H9 (cell line): ENCODE measurements around the gene MYMK. TPM values are rescaled to one million over a fixed set of nuclear protein-coding genes. Genes with fewer than 3 reads are reported as not detected.

ENCODE experiments used
- DNase-seq: peaks from one replicate; pipeline ENCODE4 v3.0.0-alpha.2; 2017
- H2AFZ ChIP-seq: one replicate; pipeline ENCODE4 v1.6.1; 2013; ENCODE audit warnings: mild to moderate bottlenecking, low read length, control low read depth, moderate library complexity
- H2AK5ac ChIP-seq: 2 replicates; pipeline ENCODE4 v1.6.1; 2013; ENCODE audit warnings: low read length, control low read depth, mixed read lengths; ENCODE audit not compliant: insufficient read length
- H2BK120ac ChIP-seq: one replicate; pipeline ENCODE4 v1.6.1; 2013; ENCODE audit warnings: low read depth, mild to moderate bottlenecking, low read length, control low read depth, inconsistent platforms; ENCODE audit not compliant: poor library complexity, severe bottlenecking
- H2BK12ac ChIP-seq: 2 replicates; pipeline ENCODE4 v1.6.1; 2013; ENCODE audit warnings: low read length, control low read depth, mixed read lengths, low read depth; ENCODE audit not compliant: insufficient read length
- H2BK15ac ChIP-seq: 2 replicates; pipeline ENCODE4 v1.6.1; 2013; ENCODE audit warnings: low read depth, low read length, control low read depth
- H2BK20ac ChIP-seq: one replicate; pipeline ENCODE4 v1.6.1; 2013; ENCODE audit warnings: low read depth, mild to moderate bottlenecking, low read length, control low read depth, inconsistent platforms; ENCODE audit not compliant: poor library complexity, severe bottlenecking
- H2BK5ac ChIP-seq: 2 replicates; pipeline ENCODE4 v1.6.1; 2013; ENCODE audit warnings: low read length, control low read depth, mixed read lengths; ENCODE audit not compliant: insufficient read length
- H3K14ac ChIP-seq: 2 replicates; pipeline ENCODE4 v1.6.1; 2013; ENCODE audit warnings: low read length, control low read depth; ENCODE audit not compliant: insufficient read depth
- H3K18ac ChIP-seq: 2 replicates; pipeline ENCODE4 v1.6.1; 2013; ENCODE audit warnings: low read depth, mild to moderate bottlenecking, mixed read lengths, low read length, control low read depth; ENCODE audit not compliant: insufficient read length
- H3K23ac ChIP-seq: 2 replicates; pipeline ENCODE4 v1.6.1; 2013; ENCODE audit warnings: low read length, control low read depth, mixed read lengths, low read depth; ENCODE audit not compliant: insufficient read length
- H3K23me2 ChIP-seq: 2 replicates; pipeline ENCODE4 v1.6.1; 2013; ENCODE audit warnings: low read depth, mild to moderate bottlenecking, mixed read lengths, low read length, control low read depth; ENCODE audit not compliant: insufficient read length, poor library complexity, severe bottlenecking
- H3K27ac ChIP-seq: 2 replicates; pipeline ENCODE4 v1.5.1; 2013; ENCODE audit warnings: low read length, control low read depth, mixed read lengths, low read depth; ENCODE audit not compliant: insufficient read length
- H3K27me3 ChIP-seq: 2 replicates; pipeline ENCODE4 v1.6.1; 2013; ENCODE audit warnings: low read length, control low read depth, inconsistent platforms; ENCODE audit not compliant: insufficient read depth
- H3K4ac ChIP-seq: 2 replicates; pipeline ENCODE4 v1.6.1; 2013; ENCODE audit warnings: low read depth, mild to moderate bottlenecking, control low read depth, inconsistent platforms, low read length, moderate library complexity
- H3K4me1 ChIP-seq: 2 replicates; pipeline ENCODE4 v1.6.1; 2013; ENCODE audit warnings: low read length, control low read depth, inconsistent platforms; ENCODE audit not compliant: insufficient read depth
- H3K4me2 ChIP-seq: 2 replicates; pipeline ENCODE4 v1.6.1; 2013; ENCODE audit warnings: low read length, control low read depth, mixed read lengths; ENCODE audit not compliant: insufficient read length, insufficient read depth
- H3K56ac ChIP-seq: 2 replicates; pipeline ENCODE4 v1.6.1; 2013; ENCODE audit warnings: low read depth, mild to moderate bottlenecking, mixed read lengths, low read length, control low read depth; ENCODE audit not compliant: insufficient read length
- H3K79me1 ChIP-seq: 2 replicates; pipeline ENCODE4 v1.6.1; 2013; ENCODE audit warnings: low read depth, mild to moderate bottlenecking, moderate library complexity, low read length, control low read depth, inconsistent platforms; ENCODE audit not compliant: insufficient read depth, poor library complexity, severe bottlenecking
- H3K79me2 ChIP-seq: 2 replicates; pipeline ENCODE4 v1.6.1; 2013; ENCODE audit warnings: low read length, control low read depth, inconsistent platforms; ENCODE audit not compliant: insufficient read depth
- H3K9ac ChIP-seq: 2 replicates; pipeline ENCODE4 v1.6.1; 2013; ENCODE audit warnings: low read length, control low read depth, mixed read lengths; ENCODE audit not compliant: insufficient read length; ENCODE audit errors: extremely low read depth
- H3K9me3 ChIP-seq: one replicate; pipeline ENCODE4 v1.6.1; 2013; ENCODE audit warnings: low read depth, low read length, inconsistent platforms; ENCODE audit not compliant: control insufficient read depth
- H3T11ph ChIP-seq: one replicate; pipeline ENCODE4 v1.6.1; 2013; ENCODE audit warnings: mild to moderate bottlenecking, low read length, control low read depth, inconsistent platforms
- H4K20me1 ChIP-seq: one replicate; pipeline ENCODE4 v1.6.1; 2013; ENCODE audit not compliant: control insufficient read depth, insufficient read length, insufficient read depth
- H4K5ac ChIP-seq: 2 replicates; pipeline ENCODE4 v1.6.1; 2013; ENCODE audit warnings: low read depth, mild to moderate bottlenecking, mixed read lengths, low read length, control low read depth; ENCODE audit not compliant: insufficient read length
- H4K8ac ChIP-seq: replicated peaks from 2 replicates; pipeline ENCODE4 v1.6.1; 2013; ENCODE audit warnings: low read length, control low read depth, mixed read lengths, low read depth; ENCODE audit not compliant: insufficient read length
- H4K91ac ChIP-seq: 2 replicates; pipeline ENCODE4 v1.6.1; 2013; ENCODE audit warnings: low read depth, mild to moderate bottlenecking, moderate library complexity, mixed read lengths, low read length, control low read depth; ENCODE audit not compliant: insufficient read length
- H3K27ac Mint-ChIP-seq, 3 experiments: 2 replicates in 2 of 3; 3 replicates in 1 of 3; pipeline ENCODE4 v1.8.0; 2020 to 2021; ENCODE audit warnings: mixed read lengths in 3 of 3, mild to moderate bottlenecking in 1 of 3, moderate library complexity in 1 of 3
- H3K27me3 Mint-ChIP-seq: 2 replicates; pipeline ENCODE4 v1.8.0; 2021; ENCODE audit warnings: low read depth, mild to moderate bottlenecking, moderate library complexity, mixed read lengths
- H3K36me3 Mint-ChIP-seq, 3 experiments: 2 replicates in 2 of 3; 3 replicates in 1 of 3; pipeline ENCODE4 v1.8.0; 2020 to 2021; ENCODE audit warnings: low read depth in 3 of 3, mixed read lengths in 3 of 3; ENCODE audit not compliant: insufficient read depth in 1 of 3
- H3K4me1 Mint-ChIP-seq, 2 experiments: 2 replicates each; pipeline ENCODE4 v1.8.0; 2020; ENCODE audit warnings: mixed read lengths in 2 of 2
- H3K4me3 Mint-ChIP-seq, 2 experiments: 2 replicates in 1 of 2; 3 replicates in 1 of 2; pipeline ENCODE4 v1.8.0; 2020 to 2021; ENCODE audit warnings: mild to moderate bottlenecking in 2 of 2, mixed read lengths in 2 of 2, moderate library complexity in 1 of 2
- H3K9me3 Mint-ChIP-seq, 2 experiments: 2 replicates in 1 of 2; 3 replicates in 1 of 2; pipeline ENCODE4 v1.8.0; 2020; ENCODE audit warnings: mild to moderate bottlenecking in 2 of 2, mixed read lengths in 2 of 2, moderate library complexity in 1 of 2
- CTCF ChIP-seq: fragments of 200-600 bp; sonication (generic); conservative IDR thresholded peaks from 3 replicates; pipeline ENCODE4 v1.8.0; 2021; ENCODE audit warnings: antibody characterized with exemption, mild to moderate bottlenecking
- WGBS: extraction: QIAGEN DNeasy Blood & Tissue Kit; methylation state at CpG from one replicate; pipeline ENCODE4 v1.1.7; 2013; ENCODE audit warnings: missing lambda C conversion rate, low lambda C conversion rate, mixed read lengths; ENCODE audit not compliant: insufficient read length; ENCODE audit errors: extremely low coverage; 5-methylcytosine and 5-hydroxymethylcytosine counted together
- total RNA-seq: library from RNA; stranded (reverse); gene quantifications from 2 replicates; pipeline ENCODE4 v1.2.1, GENCODE V29; 2021

Gene MYMK
- total RNA-seq, 1 experiment from 2014 or later, result not detected

- H3K27me3 ChIP-seq, result no peaks in the 10 kb centered on the region
- H3K79me1 ChIP-seq, result no peaks in the 10 kb centered on the region
- no peak overlapping the region for H3K23ac ChIP-seq
- H3K18ac ChIP-seq, result no peak overlapping the region
- Mint-ChIP-seq H3K27me3 (peaks cover 7% of the 10 kb centered on the region), H3K4me3 (no peak overlapping the region), H3K4me1 (peaks cover 0 to 6% of the 10 kb centered on the region in 2 experiments; a peak in 1 of 4 replicates), H3K27ac (no peak overlapping the region), H3K36me3 (no peaks in the 10 kb centered on the region), H3K9me3 (no peaks in the 10 kb centered on the region)
- no peak overlapping the region for H2AK5ac ChIP-seq
- no peak overlapping the region for H3K14ac ChIP-seq
- no peaks in the 10 kb centered on the region for H3K9me3 ChIP-seq
- H2BK15ac ChIP-seq, result no peak overlapping the region
- H3K4me1 ChIP-seq, result no peaks in the 10 kb centered on the region
- H4K8ac ChIP-seq, result no peak overlapping the region
- no peak overlapping the region for H2BK120ac ChIP-seq
- no peak for TF ChIP-seq CTCF
- H4K20me1 ChIP-seq, result no peaks in the 10 kb centered on the region
- no peak overlapping the region for H2BK12ac ChIP-seq
- no peak overlapping the region for H3K9ac ChIP-seq
- no peak overlapping the region for H2AFZ ChIP-seq
- H2BK20ac ChIP-seq, result no peak overlapping the region
- DNase-seq, result no peak
- no peak overlapping the region for H2BK5ac ChIP-seq
- H3K23me2 ChIP-seq, result no peaks in the 10 kb centered on the region
- H4K5ac ChIP-seq, result no peak overlapping the region
- WGBS, result no CpG with 5 or more reads among the region's 11 CpGs
- H3T11ph ChIP-seq, result no peak overlapping the region
- no peak overlapping the region for H3K4me2 ChIP-seq
- H3K56ac ChIP-seq, result no peak overlapping the region
- no peak overlapping the region for H3K4ac ChIP-seq
- H3K27ac ChIP-seq, result no peak overlapping the region
- H3K79me2 ChIP-seq, result no peaks in the 10 kb centered on the region
- H4K91ac ChIP-seq, result no peak overlapping the region
Measured at GRCh38 chr9:133516256-133516960, 8.4 kb downstream of the MYMK start.
